Duodenal mucosa (tissue), 2 donors: ENCODE results near the gene RAPGEF1.
"Not testable (repeated sequence)": the region's sequence is repeated elsewhere in the genome, so short reads cannot be mapped to it uniquely, and the experiment has no call there.

Experiments used
- H3K27ac ChIP-seq: one replicate; pipeline ENCODE4 v1.7.0; 2013; ENCODE audit warnings: low read depth, low read length
- H3K27me3 ChIP-seq, 2 donors: one replicate each; pipeline ENCODE4 v1.7.0; 2013; ENCODE audit warnings: low read length in 2 of 2, control low read depth in 1 of 2; ENCODE audit not compliant: insufficient read depth in 2 of 2, control insufficient read depth in 1 of 2
- H3K36me3 ChIP-seq, 2 donors: one replicate each; pipeline ENCODE4 v1.7.0; 2013; ENCODE audit warnings: low read length in 2 of 2, control low read depth in 1 of 2; ENCODE audit not compliant: insufficient read depth in 2 of 2, control insufficient read depth in 1 of 2
- H3K4me1 ChIP-seq, 2 donors: one replicate each; pipeline ENCODE4 v1.7.0; 2013; ENCODE audit warnings: low read length in 2 of 2, control low read depth in 1 of 2; ENCODE audit not compliant: insufficient read depth in 2 of 2, control insufficient read depth in 1 of 2
- H3K4me3 ChIP-seq, 2 donors: one replicate each; pipeline ENCODE4 v1.7.0; 2013; ENCODE audit warnings: low read length in 2 of 2, low read depth in 1 of 2
- H3K9ac ChIP-seq, 2 donors: one replicate each; pipeline ENCODE4 v1.7.0; 2013; ENCODE audit warnings: low read length in 2 of 2, low read depth in 1 of 2
- H3K9me3 ChIP-seq, 2 donors: one replicate each; pipeline ENCODE4 v1.7.0; 2013; ENCODE audit warnings: low read length in 2 of 2, control low read depth in 1 of 2; ENCODE audit not compliant: control insufficient read depth in 1 of 2

RAPGEF1 gene

DNA sequence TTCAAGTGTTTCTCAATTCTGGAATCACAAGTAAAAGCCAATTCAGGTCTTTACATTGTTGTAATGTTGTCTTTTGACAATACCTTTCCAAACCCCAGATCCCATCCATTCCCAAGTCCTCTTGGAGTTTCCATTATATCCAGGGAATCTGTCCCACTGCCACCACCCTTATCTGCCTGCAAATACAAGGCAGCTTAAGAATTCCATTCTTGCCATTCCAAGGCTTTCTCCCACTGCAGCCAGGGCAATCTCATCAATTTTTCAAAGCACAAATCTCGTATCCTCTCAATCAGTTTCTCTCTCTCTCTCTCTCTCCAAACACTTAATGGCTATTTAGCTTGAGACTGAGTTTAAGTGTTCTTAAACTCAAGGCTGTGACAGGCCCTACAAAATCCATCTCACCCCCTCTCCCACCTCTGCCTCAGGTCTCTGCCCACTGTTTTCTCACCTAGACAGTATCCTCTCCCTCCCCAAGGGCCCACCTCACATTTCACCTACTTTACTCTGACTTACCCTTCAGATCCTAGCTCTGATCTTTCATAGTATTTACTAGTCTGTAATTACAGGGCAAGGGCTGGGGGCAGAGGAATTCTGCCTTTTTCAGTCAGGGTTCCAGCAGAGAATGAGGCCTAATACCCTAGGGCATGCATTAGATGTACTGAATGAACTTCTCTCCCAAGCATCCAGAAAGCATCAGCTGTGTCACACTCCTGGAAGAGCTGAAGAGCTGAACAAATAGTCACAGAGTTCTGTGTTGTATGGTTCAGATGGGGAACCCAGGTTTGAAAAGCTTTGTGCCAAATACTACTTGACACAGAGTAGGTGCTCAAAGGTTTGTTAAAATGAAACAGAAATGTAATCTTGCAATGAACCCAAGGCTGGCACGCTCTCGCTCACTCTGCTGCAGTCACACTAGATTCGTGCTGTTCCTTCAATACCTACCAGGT, 46.0 kb downstream of the RAPGEF1 start:
- no peaks in the 10 kb centered on the region for H3K36me3 ChIP-seq
- H3K27me3 ChIP-seq: no peaks in the 10 kb centered on the region
- peaks cover 30 to 37% of the 10 kb centered on the region in 2 donors for H3K4me1 ChIP-seq
- no peak overlapping the region for H3K27ac ChIP-seq
- no peak overlapping the region for H3K9ac ChIP-seq
- H3K9me3 ChIP-seq: no peaks in the 10 kb centered on the region
- H3K4me3 ChIP-seq: no peak overlapping the region

DNA sequence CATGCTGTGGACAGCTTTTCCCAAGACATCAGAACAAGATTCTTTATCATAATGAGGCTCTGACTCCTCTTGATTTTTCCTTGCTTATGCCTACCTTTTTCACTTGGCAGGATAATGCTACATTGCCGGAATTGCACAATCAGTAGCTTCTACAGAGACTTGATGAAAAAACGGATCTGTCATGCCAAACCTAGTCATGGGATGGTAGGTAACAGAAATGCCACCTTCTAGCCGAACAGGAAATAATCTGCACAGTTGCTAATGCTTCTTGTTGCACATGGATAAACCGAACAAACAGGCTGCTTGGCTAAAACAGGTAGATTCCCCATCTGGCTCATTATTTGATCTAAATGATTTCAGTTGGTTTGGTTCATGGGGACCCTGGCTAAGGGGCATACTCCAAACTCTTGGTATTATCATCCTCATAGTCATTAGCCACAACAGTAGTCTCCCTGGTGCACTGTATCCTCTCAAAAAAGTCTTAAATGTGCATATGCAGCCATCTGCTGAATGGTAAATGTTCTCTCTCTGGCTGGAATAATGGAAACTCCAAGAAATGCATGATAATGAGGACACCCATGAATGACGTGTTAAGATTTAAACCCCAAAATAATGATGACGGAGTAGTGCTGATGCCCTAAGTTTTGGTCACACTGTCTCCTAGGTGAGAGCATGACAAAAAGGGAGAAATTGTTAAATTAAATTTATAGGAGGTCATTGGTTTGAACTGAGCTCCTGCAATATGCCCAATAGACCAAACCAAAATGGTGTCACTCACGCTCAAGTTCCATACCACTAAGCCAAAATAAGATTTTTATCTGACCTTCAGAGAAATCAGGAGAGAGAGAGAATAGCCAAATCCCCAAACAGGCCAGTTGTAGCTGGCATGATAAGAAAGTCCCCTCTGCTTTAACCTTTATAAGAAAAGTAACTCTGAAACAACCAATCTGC, 47.0 kb downstream of the RAPGEF1 start:
- Histone ChIP-seq H3K36me3 (no peaks in the 10 kb centered on the region), H3K9me3 (no peaks in the 10 kb centered on the region), H3K4me1 (peaks cover 19 to 29% of the 10 kb centered on the region in 2 donors), H3K27me3 (no peaks in the 10 kb centered on the region), H3K9ac (no peak overlapping the region), H3K27ac (no peak overlapping the region), H3K4me3 (no peak overlapping the region)

GRCh38 chr9:131691969-131692611, 47.8 kb downstream of the RAPGEF1 start:
- Histone ChIP-seq H3K9me3 (no peaks in the 10 kb centered on the region), H3K4me3 (no peak overlapping the region), H3K36me3 (no peaks in the 10 kb centered on the region), H3K4me1 (peaks cover 11 to 21% of the 10 kb centered on the region in 2 donors), H3K27me3 (no peaks in the 10 kb centered on the region), H3K27ac (no peak overlapping the region), H3K9ac (no peak overlapping the region)

GRCh38 chr9:131690941-131691573, 48.8 kb downstream of the RAPGEF1 start:
- H3K4me3 ChIP-seq: no peak overlapping the region
- H3K27me3 ChIP-seq: no peaks in the 10 kb centered on the region
- no peak overlapping the region for H3K27ac ChIP-seq
- H3K36me3 ChIP-seq: no peaks in the 10 kb centered on the region
- H3K4me1 ChIP-seq: peaks cover 11 to 15% of the 10 kb centered on the region in 2 donors
- H3K9ac ChIP-seq: no peak overlapping the region
- no peaks in the 10 kb centered on the region for H3K9me3 ChIP-seq

GRCh38 chr9:131690462-131690861, 49.4 kb downstream of the RAPGEF1 start:
- H3K27me3 ChIP-seq: no peaks in the 10 kb centered on the region
- no peak overlapping the region for H3K27ac ChIP-seq
- no peaks in the 10 kb centered on the region for H3K9me3 ChIP-seq
- no peak overlapping the region for H3K4me3 ChIP-seq
- no peaks in the 10 kb centered on the region for H3K36me3 ChIP-seq
- peaks cover 5 to 15% of the 10 kb centered on the region in 2 donors for H3K4me1 ChIP-seq
- H3K9ac ChIP-seq: no peak overlapping the region

GRCh38 chr9:131688377-131688776, 51.5 kb downstream of the RAPGEF1 start:
- Histone ChIP-seq H3K36me3 (no peaks in the 10 kb centered on the region), H3K4me3 (no peak overlapping the region), H3K4me1 (peaks cover 0 to 15% of the 10 kb centered on the region in 2 donors), H3K27ac (no peak overlapping the region), H3K9me3 (no peaks in the 10 kb centered on the region), H3K27me3 (no peaks in the 10 kb centered on the region), H3K9ac (no peak overlapping the region)

- H3K4me1 ChIP-seq: peaks cover 0 to 3% of the 10 kb centered on the region in 2 donors
- H3K9ac ChIP-seq: no peak overlapping the region
- H3K9me3 ChIP-seq: no peaks in the 10 kb centered on the region
- H3K4me3 ChIP-seq: no peak overlapping the region
- H3K36me3 ChIP-seq: no peaks in the 10 kb centered on the region
- H3K27me3 ChIP-seq: no peaks in the 10 kb centered on the region
- no peak overlapping the region for H3K27ac ChIP-seq
Measured at GRCh38 chr9:131685753-131686706, 53.8 kb downstream of the RAPGEF1 start.

- not testable (repeated sequence) for H3K27me3 ChIP-seq, H3K27ac ChIP-seq, H3K4me3 ChIP-seq, H3K9ac ChIP-seq, H3K9me3 ChIP-seq, H3K36me3 ChIP-seq
- peaks cover 16 to 18% of the 10 kb centered on the region in 2 donors for H3K4me1 ChIP-seq
Measured at GRCh38 chr9:131683094-131683493, 56.8 kb downstream of the RAPGEF1 start.

GRCh38 chr9:131682261-131682660, 57.6 kb downstream of the RAPGEF1 start:
- Histone ChIP-seq H3K9me3 (no peaks in the 10 kb centered on the region), H3K27me3 (no peaks in the 10 kb centered on the region), H3K36me3 (no peaks in the 10 kb centered on the region), H3K4me1 (peaks cover 21 to 24% of the 10 kb centered on the region in 2 donors), H3K9ac (no peak overlapping the region), H3K4me3 (no peak overlapping the region), H3K27ac (no peak overlapping the region)
